Pulmonary artery endothelial cell (primary cell): Measurements from ENCODE around the gene NTNG1. TPM values are rescaled to one million over a fixed set of nuclear protein-coding genes. Genes with fewer than 3 reads are reported as not detected.
A peak's percentile ranks its signal among the peaks of the same experiment; 100 is the strongest.
"Not testable (repeated sequence)": the region's sequence is repeated elsewhere in the genome, so short reads cannot be mapped to it uniquely, and the experiment has no call there.

ENCODE experiments used
- DNase-seq: peaks from one replicate; pipeline ENCODE4 v3.0.0-alpha.2; 2011; ENCODE audit warnings: low read depth, low spot score
- total RNA-seq: library from RNA; depleted of rRNA; stranded (reverse); fragments of >200 nt; gene quantifications from 2 replicates; pipeline ENCODE4 v1.2.3, GENCODE V29; 2014

Gene NTNG1
- total RNA-seq, result 0.20 and 0.78 TPM in 2 replicates

DNA sequence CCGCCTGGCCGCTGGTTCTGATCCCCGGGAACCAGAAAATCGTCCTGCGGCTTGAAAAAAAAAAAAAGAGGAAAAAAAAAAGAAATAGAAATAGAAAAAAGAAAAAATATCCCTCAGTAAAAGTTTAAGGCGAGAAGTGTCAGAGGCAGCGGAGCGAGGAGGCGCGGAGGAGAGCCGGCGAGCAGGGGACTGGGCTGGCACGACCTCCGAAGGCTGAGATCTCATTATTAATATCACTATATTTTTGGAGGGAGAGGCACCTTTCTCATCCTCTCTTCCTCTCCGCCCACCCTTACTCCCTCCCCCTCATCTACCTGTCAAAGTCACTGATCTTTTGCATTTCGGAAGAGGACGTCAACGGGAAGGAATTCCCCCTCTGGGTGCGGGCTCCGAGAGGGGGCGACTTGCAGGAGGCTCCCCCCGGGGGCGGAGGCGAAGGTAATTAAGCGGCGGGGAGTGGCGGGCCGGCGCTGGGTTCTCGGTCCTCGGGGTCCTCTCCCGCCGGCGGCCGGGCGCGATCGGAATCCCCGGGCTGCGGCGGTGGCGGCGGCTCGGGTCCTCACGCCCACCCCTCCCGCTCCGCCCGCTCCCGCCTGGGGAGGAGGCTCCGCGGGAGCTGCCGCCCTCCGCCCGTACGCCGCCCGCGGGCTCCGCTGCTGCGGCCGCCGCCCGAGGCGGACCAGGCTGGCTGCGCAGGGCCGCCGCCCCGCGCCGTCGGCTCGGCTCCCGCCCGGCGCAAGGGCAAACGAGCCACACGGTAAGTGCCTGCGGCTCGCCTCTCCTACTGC is at the start of gene NTNG1:
TSS of gene NTNG1 (plus strand) at position 337 of the 788 bp plus-strand sequence.
- no peak for DNase-seq

DNA sequence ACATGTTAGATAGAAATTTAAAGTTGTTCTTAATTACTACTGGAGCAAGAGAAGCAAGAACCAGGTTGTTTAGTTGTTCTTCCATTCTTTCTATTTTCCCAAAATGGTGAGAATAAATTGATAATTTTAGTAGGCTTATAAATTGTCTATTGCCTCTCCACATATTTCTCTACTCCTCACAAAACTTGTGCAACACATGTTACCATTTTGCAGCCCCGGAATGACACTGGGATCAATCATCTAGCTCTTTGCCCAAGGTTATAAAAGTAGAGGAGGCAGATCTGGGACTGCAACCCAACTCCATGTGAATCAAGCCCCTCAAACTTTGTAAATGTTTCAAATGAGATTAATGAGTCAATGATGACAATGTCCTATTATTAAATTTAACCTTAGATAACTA is 49.4 kb upstream of the NTNG1 start:
- DNase-seq, result no peak

DNA sequence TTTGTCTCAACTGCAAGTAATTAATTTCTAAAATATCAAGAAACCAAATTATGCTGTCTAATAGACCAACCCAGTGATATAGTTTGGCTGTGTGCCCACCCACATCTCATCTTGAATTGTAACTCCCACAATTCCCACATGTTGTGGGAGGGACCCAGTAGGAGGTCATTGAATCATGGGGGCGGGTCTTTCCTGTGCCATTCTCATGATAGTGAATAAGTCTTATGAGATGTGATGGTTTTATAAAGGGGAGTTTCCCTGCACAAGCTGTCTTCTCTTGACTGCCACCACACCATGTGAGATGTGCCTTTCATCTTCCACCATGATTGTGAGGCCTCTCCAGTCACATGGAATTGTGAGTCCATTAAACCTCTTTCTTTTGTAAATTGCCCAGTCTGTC is 47.4 kb upstream of the NTNG1 start:
- DNase-seq, result not testable (repeated sequence)

DNA sequence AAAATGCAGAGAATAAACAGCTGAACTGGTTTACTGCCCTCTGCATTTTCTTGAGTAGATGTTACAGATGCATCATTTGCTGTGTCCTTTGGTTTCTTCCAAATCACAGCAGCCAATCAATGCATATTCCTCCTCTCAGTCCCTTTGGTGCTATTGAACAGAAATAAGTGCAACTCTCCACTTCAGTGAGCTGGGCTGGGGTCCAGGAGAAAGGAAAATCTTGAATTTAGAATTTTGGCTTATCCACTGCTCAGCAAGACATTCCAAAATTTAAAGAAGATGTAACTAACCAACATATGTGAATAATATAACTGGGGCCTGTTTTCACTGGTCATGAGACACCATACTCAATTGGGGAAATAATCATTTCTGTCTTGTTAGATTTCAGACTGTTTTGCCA is 45.2 kb upstream of the NTNG1 start:
- no peak for DNase-seq

DNA sequence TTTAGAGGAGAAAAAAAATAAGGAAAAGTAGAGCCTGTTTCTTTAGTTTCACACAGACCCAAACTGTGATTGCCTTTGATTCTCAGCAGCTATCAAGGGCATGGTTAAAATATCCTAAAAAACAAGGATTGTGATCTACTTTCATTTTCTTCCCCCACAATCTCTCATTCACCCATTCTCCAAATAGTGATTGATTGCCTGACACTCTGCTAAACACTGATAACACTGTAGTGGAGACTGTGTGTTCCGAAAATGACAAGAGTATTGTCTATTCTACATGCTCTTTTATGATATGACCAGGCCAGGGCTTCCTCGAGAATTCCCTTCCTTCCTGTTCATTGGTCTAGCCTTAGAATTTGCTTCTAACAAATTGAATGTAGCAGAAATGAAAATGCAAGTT is 44.1 kb upstream of the NTNG1 start:
- no peak for DNase-seq

DNA sequence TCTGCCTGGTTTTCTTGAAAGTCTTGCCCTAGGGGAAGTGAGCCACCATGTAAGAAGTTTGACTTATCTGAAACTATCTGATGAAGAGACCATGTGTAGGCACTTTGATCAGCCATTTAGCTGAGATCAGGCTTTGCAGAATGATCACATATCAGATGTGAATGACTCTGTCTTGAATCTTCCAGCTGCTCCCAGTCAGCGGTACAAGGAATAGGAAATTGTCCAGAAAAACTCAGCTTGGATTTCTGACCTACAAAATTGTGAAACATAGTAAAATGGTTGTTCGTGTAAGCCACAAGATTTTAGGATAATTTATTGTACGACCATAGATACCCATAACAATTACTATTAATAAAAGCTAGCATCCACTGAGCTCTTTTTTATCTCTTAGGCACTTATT is 41.9 kb upstream of the NTNG1 start:
- no peak for DNase-seq

DNA sequence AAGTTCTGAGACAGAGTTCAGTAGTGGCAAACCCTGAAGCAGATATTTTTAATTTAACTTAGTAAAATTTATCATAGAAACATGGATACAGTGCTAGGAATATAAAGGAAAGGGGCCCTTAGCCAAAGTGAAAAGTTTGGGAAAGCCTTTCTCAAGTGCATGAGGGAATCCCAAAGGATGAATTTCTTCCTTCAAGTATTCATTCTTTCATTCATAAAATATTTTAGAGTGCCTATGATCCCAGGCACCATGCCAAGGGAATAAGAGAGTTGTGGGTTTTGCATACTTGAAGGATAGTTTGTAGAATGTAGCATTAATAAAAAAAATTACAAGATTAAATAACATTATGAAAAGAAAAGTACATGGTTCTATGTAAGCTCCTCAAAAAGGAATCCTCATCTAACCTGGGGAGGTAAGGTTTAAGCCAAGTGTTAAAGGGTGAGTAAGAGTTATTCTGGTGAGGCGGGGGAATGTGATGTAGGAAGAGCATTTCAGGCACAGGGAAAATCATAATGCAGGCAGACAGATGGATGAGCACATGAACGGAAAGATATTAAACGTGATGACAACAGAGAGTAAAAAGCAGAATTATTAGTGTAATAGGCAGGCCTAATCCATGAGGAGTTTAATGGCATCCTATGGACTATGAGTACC is 40.4 kb upstream of the NTNG1 start:
- DNase-seq, result no peak

DNA sequence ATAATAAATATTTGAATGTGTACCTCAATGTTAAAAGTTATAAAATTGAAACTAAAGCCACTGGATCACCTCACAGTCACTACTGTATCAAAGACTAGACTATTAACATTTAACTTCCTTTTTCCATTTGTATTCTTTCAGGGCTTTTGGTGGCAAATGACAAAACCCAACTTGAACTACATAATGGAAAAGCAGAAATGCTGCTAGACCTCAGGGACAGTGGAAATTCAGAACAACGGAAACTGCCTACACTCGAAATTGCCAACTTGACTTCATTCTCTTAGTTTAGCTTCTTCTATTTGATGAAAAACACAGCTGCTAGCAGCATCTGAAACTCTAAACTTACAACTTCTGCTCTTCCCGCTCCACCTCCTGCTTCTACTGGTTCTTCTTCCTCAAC is 34.9 kb upstream of the NTNG1 start:
- DNase-seq, result no peak

DNA sequence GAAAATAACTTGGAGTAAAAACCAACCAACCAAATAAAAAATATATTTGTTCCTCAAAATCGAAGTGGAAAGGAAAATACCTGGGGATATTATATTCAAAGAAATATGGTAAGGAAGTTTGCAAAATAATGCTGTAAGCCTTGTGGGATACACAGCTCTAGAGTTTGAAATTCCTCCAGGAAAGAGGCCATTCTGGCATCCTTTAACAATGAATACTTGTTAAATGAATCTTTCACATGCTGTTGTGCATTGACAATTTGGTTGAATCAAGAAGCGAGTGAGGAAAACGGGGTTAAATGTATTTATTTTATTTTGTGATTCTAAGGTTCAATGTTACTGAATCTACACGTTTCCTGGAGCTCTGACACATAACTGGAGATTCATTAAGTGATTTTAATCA is 30.5 kb upstream of the NTNG1 start:
- no peak for DNase-seq

DNA sequence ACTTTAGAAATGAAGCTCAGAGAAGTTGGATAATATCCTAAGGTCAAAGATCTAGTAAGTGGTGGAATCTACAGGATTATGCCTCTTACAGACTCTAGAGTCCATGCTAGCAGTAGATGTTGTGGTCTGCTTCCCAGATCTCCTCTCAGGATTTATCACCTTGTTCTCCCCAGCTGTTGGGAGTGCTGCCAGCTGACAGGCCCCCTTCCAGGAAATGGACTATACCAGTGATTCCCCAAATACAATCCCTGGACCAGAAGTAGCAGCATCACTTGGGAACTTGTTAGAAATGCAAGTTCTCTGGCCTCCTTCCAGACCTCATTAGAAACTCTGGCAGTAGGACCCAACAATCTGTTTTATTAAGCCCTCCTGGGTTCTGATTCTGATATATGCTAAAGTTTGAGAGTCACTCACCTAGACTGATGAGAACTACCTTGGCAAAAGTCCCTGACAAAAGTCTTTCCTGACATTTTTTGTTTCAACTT is 24.5 kb upstream of the NTNG1 start:
- DNase-seq, result no peak

DNA sequence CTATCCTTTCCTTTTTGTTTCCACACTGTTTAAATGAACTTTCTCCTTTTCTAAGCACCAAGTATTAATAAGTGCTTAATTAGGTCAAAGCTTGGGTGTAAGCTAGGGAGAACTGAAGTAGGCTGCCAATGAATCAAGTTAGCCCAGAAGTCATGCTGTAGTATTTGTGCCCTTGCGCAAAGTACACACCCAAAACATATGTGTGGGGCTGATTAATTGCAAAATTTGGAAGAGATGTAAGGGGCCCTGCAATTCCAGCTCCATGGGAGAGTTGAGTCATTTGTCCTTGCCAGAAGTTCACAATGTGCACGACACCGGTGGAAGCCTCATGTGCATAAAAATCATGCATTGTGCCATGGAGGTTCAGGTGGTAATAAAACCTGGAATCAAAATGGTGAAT is 18.6 kb upstream of the NTNG1 start:
- DNase-seq, result no peak

DNA sequence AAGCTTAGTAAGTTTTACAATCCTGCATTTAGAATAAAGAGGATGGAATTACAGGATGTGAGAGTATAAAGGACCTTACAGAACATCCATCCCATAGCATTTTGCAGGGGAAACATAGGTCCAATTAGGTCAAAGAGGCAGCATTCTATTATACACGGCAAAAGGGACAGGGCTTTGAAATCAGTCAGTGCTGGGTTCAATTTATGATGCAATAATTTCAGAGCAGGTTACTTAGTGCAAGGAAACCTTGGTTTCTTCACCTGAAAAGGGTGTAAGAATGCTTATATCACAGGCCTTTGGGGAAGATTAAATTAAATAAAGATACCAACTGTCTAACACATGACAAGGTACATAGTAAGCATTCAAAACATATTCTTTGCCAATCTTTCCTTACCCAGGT is 17.1 kb upstream of the NTNG1 start:
- DNase-seq, result no peak

DNA sequence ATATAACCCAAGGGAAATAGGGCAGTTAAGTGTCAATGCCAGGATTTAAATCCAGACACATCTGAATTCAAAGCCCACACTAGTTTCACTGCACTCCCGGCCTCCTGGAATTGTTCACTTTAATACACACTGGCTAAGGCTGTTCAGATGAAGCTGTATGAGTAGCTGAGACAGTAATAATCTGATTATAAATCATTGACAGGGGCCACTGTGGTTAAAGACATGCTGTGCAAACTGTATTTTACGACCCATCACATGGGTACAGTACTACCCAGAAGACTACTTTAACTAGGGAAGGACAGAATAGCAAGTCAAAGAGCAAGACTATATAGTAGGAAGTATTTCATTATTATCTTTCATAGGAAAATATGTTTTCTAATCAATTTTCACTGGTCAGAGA is 16.1 kb upstream of the NTNG1 start:
- no peak for DNase-seq

DNA sequence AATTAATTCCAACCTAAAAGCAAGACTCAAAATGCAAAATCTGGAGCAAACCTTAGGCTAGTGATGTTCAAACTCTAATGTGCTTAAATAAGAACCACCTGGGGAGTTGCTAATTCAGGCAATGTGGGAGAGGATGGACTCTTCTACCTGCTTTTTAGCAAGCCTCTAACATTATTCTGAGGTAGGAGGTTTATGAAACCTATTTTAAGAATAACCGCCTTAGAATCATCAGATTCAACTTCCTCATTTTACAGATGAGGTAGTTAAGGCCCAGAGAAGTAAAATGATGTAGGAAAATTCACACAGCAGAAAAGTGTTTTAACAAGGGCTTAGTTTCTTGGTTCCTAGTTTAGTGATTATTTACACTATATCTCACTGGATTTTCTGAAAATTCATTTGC is 8.6 kb upstream of the NTNG1 start:
- DNase-seq, result no peak

DNA sequence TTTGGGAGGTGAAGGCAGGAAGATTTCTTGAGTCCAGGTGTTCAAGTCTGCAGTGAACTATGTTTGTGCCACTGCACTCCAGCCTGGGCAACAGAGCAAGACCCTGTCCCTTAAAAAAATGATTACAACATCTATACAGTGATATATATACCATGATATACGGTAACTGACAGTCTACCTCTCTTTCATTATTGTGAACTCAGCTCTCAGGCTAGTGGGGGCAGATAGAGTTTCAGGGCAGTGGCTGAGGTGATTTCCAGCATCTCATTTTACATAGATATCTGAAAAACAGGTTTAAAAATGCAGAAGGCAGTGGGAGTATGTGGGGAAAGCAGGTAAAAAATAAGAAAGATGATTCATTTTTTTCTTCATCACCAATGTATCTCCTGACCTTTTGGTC is 8.1 kb upstream of the NTNG1 start:
- DNase-seq, result no peak

DNA sequence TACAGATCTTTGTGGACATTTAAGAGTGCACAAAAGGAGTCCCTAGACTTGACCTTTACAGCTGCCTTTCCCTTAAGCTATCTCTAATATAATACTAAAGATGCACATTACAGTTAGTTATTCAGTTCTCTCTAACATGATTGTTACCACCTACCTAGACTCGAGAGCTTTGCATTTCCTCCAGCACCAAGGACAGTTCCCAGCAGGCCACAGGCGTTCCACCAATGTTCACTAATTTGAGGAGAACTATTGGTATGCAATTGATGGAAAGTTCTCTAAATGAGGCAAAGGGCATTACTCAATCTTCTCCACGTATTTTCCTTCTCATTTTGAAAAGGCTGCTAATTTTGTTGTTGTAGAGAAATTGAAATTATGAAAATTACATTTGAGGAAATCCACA is 5.4 kb upstream of the NTNG1 start:
- no peak for DNase-seq

DNA sequence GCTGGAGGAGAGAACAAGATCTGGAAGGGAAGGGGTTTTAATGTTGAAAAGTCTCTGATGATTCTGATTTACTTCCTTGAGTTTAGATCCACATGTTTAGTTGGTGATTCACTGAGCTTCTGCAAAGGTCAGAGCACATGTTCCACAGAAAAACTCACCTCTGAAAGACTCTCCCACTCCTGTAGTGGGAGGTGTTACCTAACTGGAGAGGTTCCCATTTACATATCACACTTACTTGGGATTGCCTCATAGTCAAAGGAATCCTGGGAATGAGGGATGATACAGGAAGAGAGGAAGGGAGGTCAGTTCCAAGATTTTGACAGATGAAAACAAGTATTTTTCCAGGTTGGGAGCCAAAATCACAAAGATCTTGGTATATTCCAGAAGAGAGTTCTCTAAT is 2.7 kb upstream of the NTNG1 start:
- DNase-seq, result no peak

DNA sequence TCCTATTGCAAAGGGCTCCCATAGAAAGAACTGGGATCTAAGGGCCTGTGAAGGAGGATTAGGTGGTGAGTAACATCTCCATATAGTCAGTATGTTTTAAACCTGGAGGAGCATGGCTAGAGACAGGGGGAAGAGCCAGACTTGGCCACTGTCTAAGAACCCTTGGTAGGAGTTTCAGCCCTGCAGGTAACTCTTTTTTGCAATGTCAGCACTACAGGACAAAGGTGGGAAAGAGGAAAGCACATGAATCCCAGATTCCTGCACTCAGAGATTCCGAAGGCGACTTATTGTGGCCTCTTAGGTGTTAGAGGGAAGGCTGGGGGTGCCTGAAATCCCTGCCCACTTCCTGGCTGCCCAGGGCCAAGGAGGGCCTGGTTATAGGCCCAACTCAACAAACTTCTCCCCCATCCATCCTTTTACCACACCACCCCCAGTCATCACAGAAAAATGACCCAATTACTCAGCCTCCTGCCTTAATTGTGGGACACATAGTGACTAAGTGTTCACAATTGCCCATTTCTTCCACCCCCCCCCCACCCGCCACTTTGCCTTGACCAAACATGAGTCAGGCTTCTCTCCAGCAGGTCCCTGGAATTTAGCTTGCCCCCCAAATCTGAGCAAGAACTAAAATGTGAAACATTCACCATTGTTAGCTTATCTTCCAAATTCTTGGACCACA is 1.9 kb upstream of the NTNG1 start:
- no peak for DNase-seq

DNA sequence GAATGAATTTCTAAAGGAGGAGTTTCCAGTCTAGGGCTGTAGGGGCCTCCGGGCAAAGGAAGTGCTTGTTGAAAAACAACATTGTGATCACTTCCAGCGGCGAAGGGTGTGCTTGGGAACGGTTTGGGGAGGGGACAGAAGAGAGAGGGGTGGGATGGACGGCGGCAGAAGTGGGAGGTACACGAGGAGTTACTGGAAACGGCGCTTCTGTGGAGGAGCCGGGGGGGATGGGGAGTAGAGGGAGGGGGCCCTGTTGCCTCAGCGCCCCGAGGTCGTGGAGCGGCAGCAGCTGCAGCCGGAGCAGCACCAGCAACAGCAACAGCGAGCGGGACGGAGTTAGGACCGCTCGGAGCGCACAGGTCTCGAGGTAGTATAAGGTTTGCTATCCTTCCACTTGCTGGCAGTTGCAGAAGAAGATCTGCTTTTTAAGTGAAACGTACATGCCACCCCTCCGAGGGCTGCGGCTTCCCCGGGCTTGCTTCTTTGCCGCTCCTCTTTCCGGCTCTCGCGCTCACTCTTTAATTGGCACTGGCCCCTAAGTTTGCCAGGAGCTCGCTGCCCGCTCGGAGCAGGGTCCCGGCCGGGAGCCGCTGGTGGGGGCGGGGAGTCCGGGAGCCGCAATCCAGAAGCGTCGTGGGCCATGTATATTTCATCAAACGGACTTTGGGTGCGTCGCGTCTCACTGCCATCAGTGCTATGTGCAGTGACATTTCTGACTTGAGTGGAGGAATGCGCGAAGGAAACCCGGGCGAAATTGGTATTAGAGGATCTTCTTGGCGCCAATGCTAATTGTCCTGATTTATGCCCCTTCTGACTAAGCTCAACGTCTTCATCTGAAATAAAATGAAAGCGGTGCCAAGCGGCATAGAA is 771 bp upstream of the NTNG1 start:
- no peak for DNase-seq

DNA sequence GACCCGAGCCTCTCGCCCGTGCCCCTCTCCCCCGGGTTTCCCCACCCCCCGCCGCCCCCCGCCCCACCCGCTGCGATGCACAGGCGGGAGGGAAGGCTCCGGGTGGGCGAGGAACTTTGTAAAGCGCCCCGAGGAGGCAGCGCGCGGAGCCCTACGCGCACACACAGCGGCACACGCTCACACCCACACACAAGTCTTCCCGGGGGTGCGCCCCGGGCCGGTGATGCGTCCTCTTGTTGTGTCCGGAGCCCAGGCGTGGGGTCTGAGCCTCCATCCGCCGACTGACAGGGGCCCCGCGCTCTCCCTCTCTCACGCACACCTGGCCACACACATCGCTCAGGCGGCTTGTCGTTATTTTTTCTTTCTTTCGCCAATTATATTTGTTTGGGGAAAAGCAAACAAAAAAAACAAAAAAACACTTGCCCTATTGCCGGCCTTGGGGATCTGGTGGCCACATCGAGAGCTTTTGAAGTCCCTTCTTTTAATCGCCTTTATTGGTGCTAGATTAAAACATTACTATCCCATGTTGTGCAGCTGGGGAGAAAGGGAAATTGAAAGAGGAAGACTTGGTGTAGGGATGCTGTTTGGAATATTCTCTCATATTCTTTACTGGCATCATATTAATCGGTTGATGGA is 770 bp downstream of the NTNG1 start:
- no peak for DNase-seq

DNA sequence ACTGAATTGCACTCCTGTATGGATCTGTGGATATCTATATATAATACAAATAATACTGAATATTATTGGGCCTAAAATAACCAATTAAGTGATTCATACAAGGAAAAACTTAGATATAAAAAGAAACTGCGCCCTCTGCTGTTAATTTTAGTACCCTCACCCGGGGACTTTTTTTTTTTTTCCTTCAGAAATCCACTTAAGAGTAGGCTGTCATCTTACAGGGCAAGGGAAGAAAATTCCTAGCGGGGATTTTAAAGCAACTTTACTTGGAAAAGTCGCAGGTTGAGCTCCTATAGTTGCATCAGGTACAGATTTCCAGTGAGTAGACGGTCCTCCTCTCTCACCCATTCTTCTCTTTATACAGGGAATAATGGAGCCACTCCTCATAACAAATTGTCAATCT is 1.3 kb downstream of the NTNG1 start:
- DNase-seq, result peak; percentile 1
